Vagina (tissue), 2 donors: ENCODE measurements around the gene COASY. TPM values are rescaled to one million over a fixed set of nuclear protein-coding genes. Genes with fewer than 3 reads are reported as not detected.

ENCODE experiments used
- DNase-seq, 2 donors: peaks; one replicate each; pipeline ENCODE4 v3.0.0-alpha.2; 2017; ENCODE audit errors: extremely low spot score in 2 of 2
- H3K27ac ChIP-seq: fragments of 200-600 bp; sonication (generic); one replicate; pipeline ENCODE4 v1.5.1; 2019
- H3K27me3 ChIP-seq: fragments of 200-600 bp; sonication (generic); one replicate; pipeline ENCODE4 v1.5.1; 2019
- H3K36me3 ChIP-seq, 2 donors: fragments of 200-600 bp; sonication (generic); one replicate each; pipeline ENCODE4 v1.5.1; 2017 to 2019
- H3K4me1 ChIP-seq: fragments of 200-600 bp; sonication (generic); one replicate; pipeline ENCODE4 v1.5.1; 2019
- H3K4me3 ChIP-seq, 2 donors: fragments of 200-600 bp; sonication (generic); 1 replicate in 1 of 2; 2 replicates in 1 of 2; pipeline ENCODE4 v1.5.1; 2016 to 2019
- H3K9me3 ChIP-seq: fragments of 200-600 bp; sonication (generic); one replicate; pipeline ENCODE4 v1.5.1; 2019
- CTCF ChIP-seq, 3 experiments: fragments of 450-650 bp in 2 of 3; fragments of 200-600 bp in 1 of 3; sonication (generic) in 1 of 3; IDR thresholded peaks; one replicate each; pipeline ENCODE4 v1.5.1; 2017 to 2019; ENCODE audit warnings: antibody characterized with exemption in 3 of 3, mild to moderate bottlenecking in 2 of 3, moderate library complexity in 2 of 3
- POLR2A ChIP-seq, 2 donors: fragments of 450-650 bp; IDR thresholded peaks; one replicate each; pipeline ENCODE4 v1.6.1; 2017; ENCODE audit warnings: antibody characterized with exemption in 2 of 2, mild to moderate bottlenecking in 2 of 2, moderate library complexity in 2 of 2
- POLR2AphosphoS5 ChIP-seq, 2 donors: sonication (generic); formaldehyde crosslinking; IDR thresholded peaks; one replicate each; pipeline ENCODE4 v1.9.0; 2017; ENCODE audit warnings: antibody characterized with exemption in 2 of 2, mild to moderate bottlenecking in 2 of 2, low read depth in 1 of 2; ENCODE audit not compliant: insufficient read depth in 1 of 2
- intact Hi-C: fragments of 100-400 bp; cut with DNase I; formaldehyde crosslinking; loops from one replicate; pipeline ENCODE4 v1.15.1; 2023
- total RNA-seq: library from RNA; depleted of rRNA; stranded (reverse); fragments of >200 nt; gene quantifications from one replicate; pipeline ENCODE4 v1.2.3, GENCODE V29; 2016

COASY gene
- total RNA-seq, 1 donor from 2014 or later: 24.8 TPM

GRCh38 chr17:42536048-42536371, 25.9 kb upstream of the COASY start, which contains the start of gene NAGLU:
NAGLU (plus strand) TSS chr17:42536241; CDS start chr17:42536273, 32 bp downstream.
- TF ChIP-seq POLR2AphosphoS5 (IDR thresholded peaks at IDR 0.05; ENCODE audit: insufficient read depth in 1 of 2, low read depth in 1 of 2): peak; percentile 96 to 97
- TF ChIP-seq POLR2A (IDR thresholded peaks at IDR 0.05): peak in 1 of 2 donors; percentile 88
- no peak for TF ChIP-seq CTCF (IDR thresholded peaks at IDR 0.05)
- H3K4me1 ChIP-seq: peaks cover 35% of the 10 kb centered on the region
- peak within 1 kb of the TSS; percentile 92 for H3K27ac ChIP-seq
- intact Hi-C loops: no loop called here
- peaks cover 0 to 15% of the 10 kb centered on the region in 2 donors for H3K36me3 ChIP-seq
- peak within 1 kb of the TSS; percentile 62 to 95 for H3K4me3 ChIP-seq
- no peaks in the 10 kb centered on the region for H3K27me3 ChIP-seq
- DNase-seq: peak in 1 of 2 donors; percentile 95
- H3K9me3 ChIP-seq: no peaks in the 10 kb centered on the region

- Histone ChIP-seq H3K4me1 (peaks cover 29% of the 10 kb centered on the region), H3K27ac (peak overlapping the region; percentile 92), H3K9me3 (no peaks in the 10 kb centered on the region), H3K27me3 (no peaks in the 10 kb centered on the region), H3K4me3 (peak overlapping the region; percentile 62 to 95), H3K36me3 (peaks cover 0 to 15% of the 10 kb centered on the region in 2 donors)
- TF ChIP-seq CTCF (IDR thresholded peaks at IDR 0.05) (no peak), POLR2AphosphoS5 (IDR thresholded peaks at IDR 0.05; ENCODE audit: insufficient read depth in 1 of 2, low read depth in 1 of 2) (peak in 1 of 2 donors; percentile 20)
- intact Hi-C loops: no loop called here
- DNase-seq: no peak
Observed at GRCh38 chr17:42536372-42537155, 25.4 kb upstream of the COASY start.

- intact Hi-C loops: no loop called here
- Histone ChIP-seq H3K4me1 (peaks cover 27% of the 10 kb centered on the region), H3K9me3 (no peaks in the 10 kb centered on the region), H3K27ac (peak overlapping the region; percentile 92), H3K4me3 (peak overlapping the region; percentile 62 to 95), H3K36me3 (peaks cover 0 to 16% of the 10 kb centered on the region in 2 donors), H3K27me3 (no peaks in the 10 kb centered on the region)
- TF ChIP-seq CTCF (IDR thresholded peaks at IDR 0.05) (no peak), POLR2AphosphoS5 (IDR thresholded peaks at IDR 0.05; ENCODE audit: insufficient read depth in 1 of 2, low read depth in 1 of 2) (no peak), POLR2A (IDR thresholded peaks at IDR 0.05) (no peak)
- DNase-seq: no peak
Observed at GRCh38 chr17:42537156-42537805, 24.7 kb upstream of the COASY start.

- Histone ChIP-seq H3K36me3 (peaks cover 0 to 22% of the 10 kb centered on the region in 2 donors), H3K4me1 (peaks cover 27% of the 10 kb centered on the region), H3K27me3 (no peaks in the 10 kb centered on the region), H3K27ac (no peak overlapping the region), H3K4me3 (no peak overlapping the region), H3K9me3 (no peaks in the 10 kb centered on the region)
- DNase-seq: no peak
- no peak for TF ChIP-seq POLR2AphosphoS5 (IDR thresholded peaks at IDR 0.05; ENCODE audit: insufficient read depth in 1 of 2, low read depth in 1 of 2)
- TF ChIP-seq POLR2A (IDR thresholded peaks at IDR 0.05): no peak
- no peak for TF ChIP-seq CTCF (IDR thresholded peaks at IDR 0.05)
- intact Hi-C loops: no loop called here
Observed at GRCh38 chr17:42537826-42538451, 24.0 kb upstream of the COASY start.
